SKM-1 treated with dmso at 0.1 percent for 144 hours (cell line): ENCODE data around the gene PRRX1.

Source experiments
- DNase-seq: peaks from one replicate; lab custom pipeline; 2025; ENCODE audit not compliant: unreplicated experiment; lab: John Stamatoyannopoulos, UW

The PRRX1 gene

GRCh38 chr1:170716835-170717429 lies 53.0 kb downstream of the PRRX1 start:
- no peak for DNase-seq

GRCh38 chr1:170720661-170721060 lies 56.7 kb downstream of the PRRX1 start:
- DNase-seq, result no peak

- no peak for DNase-seq
These were observed 57.7 kb downstream of the PRRX1 start for GRCh38 chr1:170721621-170722020.

- DNase-seq, result no peak
These were observed 59.6 kb downstream of the PRRX1 start for GRCh38 chr1:170723518-170723917.

- DNase-seq, result no peak
These were observed 61.4 kb downstream of the PRRX1 start for GRCh38 chr1:170725326-170725725.

GRCh38 chr1:170727963-170728362 lies 64.0 kb downstream of the PRRX1 start:
- DNase-seq, result no peak

DNA sequence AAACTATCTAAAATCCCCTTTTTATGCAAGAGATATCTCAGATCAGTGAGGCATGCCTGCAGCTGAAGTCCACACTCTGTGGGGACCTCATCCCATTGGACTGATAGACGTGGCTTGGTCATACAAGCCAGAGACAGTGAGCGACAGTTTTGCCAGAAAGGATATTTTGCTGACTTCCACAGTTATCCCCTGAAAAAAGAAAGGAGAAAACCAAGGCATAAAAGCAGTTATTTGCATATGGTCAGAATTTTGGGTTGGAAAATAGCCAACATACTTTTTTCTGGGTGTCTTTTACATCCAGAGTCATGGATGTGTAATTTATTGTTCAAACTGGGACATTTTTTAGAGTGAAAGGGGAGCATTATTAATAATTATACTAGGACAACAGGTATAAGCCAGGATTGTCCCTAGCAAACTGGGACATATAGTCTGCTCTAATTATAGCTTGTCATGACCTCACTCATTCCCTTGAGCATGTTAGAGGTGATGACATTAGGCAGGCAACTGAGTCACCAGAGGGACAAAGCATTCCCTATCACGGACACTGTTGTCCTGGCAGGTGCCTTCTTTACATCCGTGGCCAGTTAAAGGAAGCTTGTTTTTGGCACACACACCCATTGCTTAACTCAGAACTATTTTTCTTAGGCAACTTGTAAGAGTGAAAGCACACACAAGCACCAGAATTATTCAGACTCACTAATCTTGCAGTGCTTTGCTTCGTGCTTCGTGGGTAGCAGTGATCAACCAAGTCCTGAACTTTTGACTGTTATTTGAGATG lies 65.5 kb downstream of the PRRX1 start:
- DNase-seq, result no peak

GRCh38 chr1:170730014-170730413 lies 66.1 kb downstream of the PRRX1 start:
- DNase-seq, result no peak

GRCh38 chr1:170730438-170730837 lies 66.5 kb downstream of the PRRX1 start:
- no peak for DNase-seq

DNA sequence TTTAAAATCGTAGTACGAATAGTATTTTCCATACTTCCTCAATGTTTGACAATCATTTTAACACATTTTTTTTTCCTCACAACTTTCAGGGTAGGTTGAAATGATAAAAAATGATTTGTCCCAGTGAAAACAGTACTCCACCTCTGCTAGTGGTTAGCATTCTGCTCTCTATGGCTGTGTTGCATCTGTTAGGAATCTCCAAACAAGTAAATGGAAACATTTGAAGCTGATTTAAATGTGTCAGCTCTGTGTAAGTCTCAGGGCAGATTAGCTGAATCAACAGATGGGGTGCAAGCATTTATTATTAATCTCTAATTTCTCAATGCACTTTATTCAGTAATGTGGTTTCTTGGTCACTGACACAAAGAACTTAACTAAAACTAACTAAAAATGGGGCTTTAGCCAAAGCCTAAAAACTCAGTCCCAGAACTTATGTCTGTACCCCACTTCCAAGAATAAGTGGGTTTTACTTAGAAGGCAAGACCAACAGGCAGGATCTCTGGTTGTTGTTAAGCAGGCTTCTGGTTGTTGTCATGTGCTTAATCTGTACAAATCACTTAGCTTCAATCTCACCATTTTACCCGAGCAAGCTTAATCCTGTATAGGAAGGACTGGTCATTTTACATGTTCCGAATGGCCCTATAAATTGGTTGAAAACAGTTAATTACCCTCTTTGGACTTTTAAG lies 67.8 kb downstream of the PRRX1 start:
- no peak for DNase-seq

GRCh38 chr1:170732252-170732588 lies 68.3 kb downstream of the PRRX1 start:
- no peak for DNase-seq

GRCh38 chr1:170734412-170735175 lies 70.7 kb downstream of the PRRX1 start:
- no peak for DNase-seq

- no peak for DNase-seq
These were observed 71.7 kb downstream of the PRRX1 start for GRCh38 chr1:170735366-170736263.

DNA sequence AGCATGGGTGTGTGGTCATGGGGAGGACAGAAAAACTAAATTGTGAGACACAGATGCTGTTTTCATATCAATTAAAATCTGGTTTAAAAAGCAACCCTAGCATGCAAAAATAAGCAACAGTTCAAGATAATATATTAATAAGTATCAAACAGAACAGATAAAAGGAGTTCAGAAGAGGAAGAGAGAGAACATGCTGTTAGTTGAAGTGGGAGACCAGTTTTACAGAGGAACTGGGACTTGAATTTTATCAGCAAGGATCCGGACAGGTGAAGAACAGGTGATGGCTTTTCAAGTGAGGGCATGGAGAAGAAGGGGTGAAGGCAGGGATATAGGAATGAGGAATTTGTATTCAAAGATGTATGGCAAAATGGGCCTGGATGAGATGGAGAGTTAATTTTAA lies 75.9 kb downstream of the PRRX1 start:
- DNase-seq, result no peak

GRCh38 chr1:170741678-170742077 lies 77.7 kb downstream of the PRRX1 start:
- no peak for DNase-seq

GRCh38 chr1:170742600-170742999 lies 78.7 kb downstream of the PRRX1 start:
- DNase-seq, result no peak

DNA sequence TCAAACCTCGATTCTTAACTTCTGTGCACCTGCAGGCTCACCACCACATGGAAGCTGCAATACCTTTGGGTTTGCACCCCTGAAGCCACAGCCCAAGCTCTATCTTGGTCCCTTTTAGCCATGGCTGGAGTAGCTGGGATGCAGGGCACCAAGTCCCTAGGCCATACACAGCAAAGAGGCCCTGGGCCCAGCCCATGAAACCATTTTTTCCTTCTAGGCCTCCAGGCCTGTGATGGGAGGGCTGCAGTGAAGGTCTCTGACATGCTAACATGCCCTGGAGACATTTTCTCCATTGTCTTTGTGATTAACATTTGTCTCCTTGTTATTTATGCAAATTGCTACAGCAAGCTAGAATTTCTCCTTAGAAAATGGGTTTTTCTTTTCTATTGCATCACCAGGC lies 79.2 kb downstream of the PRRX1 start:
- DNase-seq, result no peak

GRCh38 chr1:170749549-170749948 lies 85.6 kb downstream of the PRRX1 start:
- DNase-seq, result no peak

- DNase-seq, result no peak
These were observed 86.0 kb downstream of the PRRX1 start for GRCh38 chr1:170749959-170750358.

GRCh38 chr1:170755795-170756194 lies 91.9 kb downstream of the PRRX1 start:
- no peak for DNase-seq

GRCh38 chr1:170758992-170759391 lies 95.1 kb downstream of the PRRX1 start:
- no peak for DNase-seq
